Neural cell (in vitro differentiated cells): ENCODE data around the gene PRKAR1B. TPM values are rescaled to one million over a fixed set of nuclear protein-coding genes. Genes with fewer than 3 reads are reported as not detected.
"Not testable (repeated sequence)": the region's sequence is repeated elsewhere in the genome, so short reads cannot be mapped to it uniquely, and the experiment has no call there.

ENCODE experiments used
- H2AFZ ChIP-seq: fragments of 200-600, 300-800 bp; sonication (generic), shearing (Covaris generic); 2 replicates; pipeline ENCODE4 v1.6.0; 2014; ENCODE audit warnings: low read depth, mild to moderate bottlenecking, antibody characterized with exemption, low read length, moderate library complexity
- H3F3A ChIP-seq: fragments of 200-600 bp; shearing (Covaris generic); 2 replicates; pipeline ENCODE4 v1.6.1; 2016; ENCODE audit warnings: mild to moderate bottlenecking, moderate library complexity, mixed read lengths, antibody characterized with exemption, low read length; ENCODE audit not compliant: insufficient read depth, poor library complexity, severe bottlenecking
- H3K27ac ChIP-seq: fragments of 200-600, 300-800 bp; sonication (generic), shearing (Covaris generic); 2 replicates; pipeline ENCODE4 v1.5.1; 2014; ENCODE audit warnings: mild to moderate bottlenecking, low read length, moderate library complexity
- H3K27me3 ChIP-seq: fragments of 300-800, 200-600 bp; sonication (generic), shearing (Covaris generic); 2 replicates; pipeline ENCODE4 v1.6.0; 2014; ENCODE audit warnings: mild to moderate bottlenecking, low read depth, low read length, moderate library complexity; ENCODE audit not compliant: insufficient read depth
- H3K36me3 ChIP-seq: fragments of 300-800, 200-600 bp; sonication (generic), shearing (Covaris generic); 2 replicates; pipeline ENCODE4 v1.5.1; 2014; ENCODE audit warnings: mild to moderate bottlenecking, antibody characterized with exemption, low read length, moderate library complexity; ENCODE audit not compliant: insufficient read depth
- H3K4me2 ChIP-seq: fragments of 300-800, 200-600 bp; sonication (generic), shearing (Covaris generic); 2 replicates; pipeline ENCODE4 v1.6.0; 2014; ENCODE audit warnings: mild to moderate bottlenecking, low read length
- H3K4me3 ChIP-seq: fragments of 300-800, 200-600 bp; sonication (generic), shearing (Covaris generic); 2 replicates; pipeline ENCODE4 v1.5.1; 2014; ENCODE audit warnings: mild to moderate bottlenecking, low read length, moderate library complexity
- H3K79me2 ChIP-seq: fragments of 200-600 bp; shearing (Covaris generic); replicated peaks from 2 replicates; pipeline ENCODE4 v1.6.0; 2014; ENCODE audit warnings: mild to moderate bottlenecking, low read length, moderate library complexity; ENCODE audit not compliant: insufficient read depth
- H3K9ac ChIP-seq: fragments of 300-800, 200-600 bp; sonication (generic), shearing (Covaris generic); 2 replicates; pipeline ENCODE4 v1.6.1; 2016; ENCODE audit warnings: mild to moderate bottlenecking, low read length, mixed read lengths
- H3K9me2 ChIP-seq: fragments of 200-600 bp; shearing (Covaris generic); 2 replicates; pipeline ENCODE4 v1.6.1; 2016; ENCODE audit warnings: mild to moderate bottlenecking, low read length, mixed read lengths; ENCODE audit not compliant: insufficient read depth
- H3K9me3 ChIP-seq: fragments of 200-600, 300-800 bp; sonication (generic), shearing (Covaris generic); 2 replicates; pipeline ENCODE4 v1.6.1; 2016; ENCODE audit warnings: mild to moderate bottlenecking, mixed run types, low read length, moderate library complexity, mixed read lengths
- H4K20me1 ChIP-seq: fragments of 200-600 bp; shearing (Covaris generic); 2 replicates; pipeline ENCODE4 v1.6.1; 2016; ENCODE audit warnings: mild to moderate bottlenecking, mixed run types; ENCODE audit not compliant: insufficient read depth
- CTCF ChIP-seq: fragments of 450-650 bp; IDR thresholded peaks from 2 replicates; pipeline ENCODE4 v1.5.1; 2014; ENCODE audit warnings: antibody characterized with exemption, mild to moderate bottlenecking, moderate library complexity; ENCODE audit not compliant: poor library complexity, severe bottlenecking
- EP300 ChIP-seq: fragments of 450-650 bp; conservative IDR thresholded peaks from 2 replicates; pipeline ENCODE4 v1.6.1; 2014; ENCODE audit warnings: antibody characterized with exemption, mild to moderate bottlenecking, moderate library complexity; ENCODE audit not compliant: poor library complexity, severe bottlenecking
- EZH2 ChIP-seq: fragments of 200-600, 300-800 bp; shearing (Covaris generic), sonication (generic); IDR thresholded peaks from 2 replicates; pipeline ENCODE4 v1.6.1; 2014; ENCODE audit warnings: antibody characterized with exemption, low read length, borderline replicate concordance, mild to moderate bottlenecking; ENCODE audit not compliant: insufficient read depth, poor library complexity, severe bottlenecking
- MXI1 ChIP-seq: fragments of 450-650 bp; conservative IDR thresholded peaks from 2 replicates; pipeline ENCODE4 v1.6.1; 2014; ENCODE audit warnings: antibody characterized with exemption, mild to moderate bottlenecking; ENCODE audit not compliant: poor library complexity, severe bottlenecking
- POLR2AphosphoS5 ChIP-seq: IDR thresholded peaks from 2 replicates; pipeline ENCODE4 v1.6.1; 2012
- RAD21 ChIP-seq: fragments of 450-650 bp; conservative IDR thresholded peaks from 2 replicates; pipeline ENCODE4 v1.6.1; 2014; ENCODE audit warnings: antibody characterized with exemption, mild to moderate bottlenecking, moderate library complexity
- REST ChIP-seq: IDR thresholded peaks from 2 replicates; pipeline ENCODE4 v1.6.1; 2012; ENCODE audit warnings: borderline replicate concordance
- SMC3 ChIP-seq: fragments of 450-650 bp; conservative IDR thresholded peaks from 2 replicates; pipeline ENCODE4 v1.6.1; 2014; ENCODE audit warnings: antibody characterized with exemption, mild to moderate bottlenecking, moderate library complexity; ENCODE audit not compliant: poor library complexity
- TAF1 ChIP-seq: IDR thresholded peaks from 2 replicates; pipeline ENCODE4 v1.6.1; 2012; ENCODE audit warnings: low read depth
- polyA plus RNA-seq: library from polyadenylated mRNA; depleted of rRNA; stranded (reverse); fragments of >200 nt; gene quantifications from 2 replicates; pipeline ENCODE4 v1.2.3, GENCODE V29; 2014

PRKAR1B gene
- polyA plus RNA-seq, 1 donor from 2014 or later, result 38.6 TPM

- no peak overlapping the region for H3K27ac ChIP-seq
- no peaks in the 10 kb centered on the region for H3K36me3 ChIP-seq
- TF ChIP-seq TAF1 (no peak), MXI1 (no peak), EZH2 (no peak)
- H3K9ac ChIP-seq, result no peak overlapping the region
- H3K4me3 ChIP-seq, result no peak overlapping the region
- H3K4me2 ChIP-seq, result no peak overlapping the region
- H3K9me2 ChIP-seq, result no peaks in the 10 kb centered on the region
- H3F3A ChIP-seq, result no peaks in the 10 kb centered on the region
- H3K9me3 ChIP-seq, result peaks cover 4% of the 10 kb centered on the region
- H3K79me2 ChIP-seq, result no peaks in the 10 kb centered on the region
- H4K20me1 ChIP-seq, result no peaks in the 10 kb centered on the region
- no peaks in the 10 kb centered on the region for H3K27me3 ChIP-seq
- H2AFZ ChIP-seq, result no peak overlapping the region
Observed at GRCh38 chr7:657565-658119, 69.4 kb downstream of the PRKAR1B start.

GRCh38 chr7:657010-657409 lies 70.1 kb downstream of the PRKAR1B start:
- H2AFZ ChIP-seq, H4K20me1 ChIP-seq, H3K9me2 ChIP-seq, H3K79me2 ChIP-seq, H3K27ac ChIP-seq, H3F3A ChIP-seq, H3K36me3 ChIP-seq, H3K27me3 ChIP-seq, H3K9ac ChIP-seq, H3K4me3 ChIP-seq, H3K4me2 ChIP-seq: not testable (repeated sequence)
- H3K9me3 ChIP-seq, result peaks cover 10% of the 10 kb centered on the region

- H3K27me3 ChIP-seq, result no peaks in the 10 kb centered on the region
- H4K20me1 ChIP-seq, result no peaks in the 10 kb centered on the region
- H3K9me2 ChIP-seq, result no peaks in the 10 kb centered on the region
- H2AFZ ChIP-seq, result no peak overlapping the region
- no peak overlapping the region for H3K9ac ChIP-seq
- no peak overlapping the region for H3K4me2 ChIP-seq
- no peaks in the 10 kb centered on the region for H3K79me2 ChIP-seq
- H3F3A ChIP-seq, result no peaks in the 10 kb centered on the region
- no peaks in the 10 kb centered on the region for H3K36me3 ChIP-seq
- no peak overlapping the region for H3K4me3 ChIP-seq
- H3K9me3 ChIP-seq, result peaks cover 11% of the 10 kb centered on the region
- no peak overlapping the region for H3K27ac ChIP-seq
- no peak for TF ChIP-seq SMC3
- no peak for TF ChIP-seq CTCF
- no peak for TF ChIP-seq MXI1
- TF ChIP-seq EZH2, result no peak
- TF ChIP-seq RAD21, result no peak
- no peak for TF ChIP-seq REST
- no peak for TF ChIP-seq POLR2AphosphoS5
- TF ChIP-seq EP300, result no peak
- no peak for TF ChIP-seq TAF1
Observed at GRCh38 chr7:655758-656157, 71.3 kb downstream of the PRKAR1B start.
